SK-N-MC (cell line): ENCODE results near the gene KLK2.

Source experiments
- EZH2 ChIP-seq: fragments of 200-600 bp; sonication (generic); IDR thresholded peaks from one replicate; pipeline ENCODE4 v1.6.1; 2017; ENCODE audit warnings: antibody characterized with exemption
- FOXP2 ChIP-seq: optimal IDR thresholded peaks from 2 replicates; pipeline ENCODE3; 2011; ENCODE audit warnings: mild to moderate bottlenecking, moderate library complexity; ENCODE audit not compliant: insufficient read depth; ENCODE audit errors: extremely low read length, control extremely low read depth
- POLR2AphosphoS5 ChIP-seq: IDR thresholded peaks from 2 replicates; pipeline ENCODE4 v1.6.1; 2012; ENCODE audit warnings: mild to moderate bottlenecking, low read depth, low read length, borderline replicate concordance

GRCh38 chr19:50897191-50897607 is 24.0 kb downstream of the KLK2 start:
- TF ChIP-seq EZH2, result no peak
- TF ChIP-seq POLR2AphosphoS5, result no peak
- TF ChIP-seq FOXP2, result no peak
